Panc1 (cell line): ENCODE results near the gene KRTAP5-2. TPM values are rescaled to one million over a fixed set of nuclear protein-coding genes. Genes with fewer than 3 reads are reported as not detected.
"Not testable (repeated sequence)": the region's sequence is repeated elsewhere in the genome, so short reads cannot be mapped to it uniquely, and the experiment has no call there.

ENCODE experiments used
- ATAC-seq: fragments of 200-7000 bp; cut with Tn5 transposase; 2 replicates; pipeline ENCODE4 v1.9.1; 2020; ENCODE audit warnings: mild to moderate bottlenecking, moderate library complexity
- BruUV-seq: library from RNA; stranded (reverse); fragments of 400-500 nt; replicated peaks from 2 replicates; lab custom pipeline; 2021; lab: Mats Ljungman, UMichigan
- CTCF ChIA-PET: fragments of 300-600 bp; sonication (Branson Sonifier 250); formaldehyde crosslinking; loops from one replicate; lab custom pipeline; 2022; ENCODE audit warnings: antibody characterized with exemption; lab: Charles Lee
- POLR2A ChIA-PET: fragments of 300-600 bp; sonication (Branson Sonifier 250); formaldehyde crosslinking; loops from one replicate; lab custom pipeline; 2022; ENCODE audit warnings: antibody characterized with exemption; lab: Charles Lee
- DNase-seq: peaks from one replicate; pipeline ENCODE4 v3.0.0-alpha.2; 2010; ENCODE audit warnings: low read depth, low spot score
- H3K27ac ChIP-seq: 2 replicates; pipeline ENCODE4 v1.5.1; 2011; ENCODE audit warnings: mild to moderate bottlenecking, low read length, inconsistent platforms
- H3K27me3 ChIP-seq: fragments of 200-500 bp; sonication (Bioruptor generic); 2 replicates; pipeline ENCODE4 v1.6.0; 2014; ENCODE audit warnings: low read length, inconsistent platforms; ENCODE audit not compliant: control insufficient read depth, insufficient read depth
- H3K36me3 ChIP-seq: fragments of 200-500 bp; sonication (Bioruptor generic); 2 replicates; pipeline ENCODE4 v1.5.1; 2014; ENCODE audit warnings: inconsistent platforms, mild to moderate bottlenecking, low read length, moderate library complexity; ENCODE audit not compliant: control insufficient read depth, insufficient read depth
- H3K4me1 ChIP-seq: 2 replicates; pipeline ENCODE4 v1.5.1; 2011; ENCODE audit warnings: inconsistent platforms, mild to moderate bottlenecking, low read length, moderate library complexity; ENCODE audit not compliant: control insufficient read depth, insufficient read depth
- H3K4me3 ChIP-seq, 2 experiments: 2 replicates each; pipeline ENCODE4 v1.5.1; 2011 to 2012; ENCODE audit warnings: low read depth in 2 of 2, low read length in 2 of 2, mild to moderate bottlenecking in 2 of 2, inconsistent platforms in 1 of 2, moderate library complexity in 1 of 2
- H3K9me3 ChIP-seq: fragments of 200-500 bp; sonication (Bioruptor generic); 2 replicates; pipeline ENCODE4 v1.5.1; 2014; ENCODE audit warnings: low read depth, mild to moderate bottlenecking, inconsistent platforms, low read length, moderate library complexity; ENCODE audit not compliant: control insufficient read depth, insufficient read depth
- CTCF ChIP-seq: fragments of 450-650 bp; IDR thresholded peaks from 2 replicates; pipeline ENCODE4 v1.5.1; 2017; ENCODE audit warnings: mild to moderate bottlenecking
- POLR2AphosphoS5 ChIP-seq: IDR thresholded peaks from 2 replicates; pipeline ENCODE4 v1.6.1; 2012; ENCODE audit warnings: mild to moderate bottlenecking, low read depth, low read length, moderate library complexity
- REST ChIP-seq, 2 experiments: IDR thresholded peaks; 2 replicates each; pipeline ENCODE4 v1.6.1; 2011 to 2012; ENCODE audit warnings: low read depth in 2 of 2, control low read depth in 1 of 2, low read length in 1 of 2, mild to moderate bottlenecking in 1 of 2, moderate library complexity in 1 of 2; ENCODE audit not compliant: insufficient read depth in 1 of 2
- SIN3A ChIP-seq: IDR thresholded peaks from 2 replicates; pipeline ENCODE4 v1.6.1; 2012; ENCODE audit warnings: low read depth, mild to moderate bottlenecking, low read length, moderate library complexity, borderline replicate concordance; ENCODE audit not compliant: insufficient read depth
- TCF7L2 ChIP-seq: IDR thresholded peaks from 2 replicates; pipeline ENCODE4 v1.6.1; 2011; ENCODE audit warnings: mild to moderate bottlenecking, low read depth, low read length, inconsistent platforms
- in situ Hi-C: cut with HindIII; loops from 2 replicates; pipeline ENCODE4 v1.10.0; 2016; ENCODE audit warnings: low sequenced_read_pairs, low pct_unique_long_range_greater_than_20kb
- intact Hi-C: fragments of 100-400 bp; cut with micrococcal nuclease; formaldehyde crosslinking; loops from one replicate; pipeline ENCODE4 v1.10.0; 2022; ENCODE audit not compliant: unreplicated experiment
- total RNA-seq: library from RNA; stranded (reverse); gene quantifications from one replicate; pipeline ENCODE4 v1.2.1, GENCODE V29; 2021; ENCODE audit not compliant: unreplicated experiment

KRTAP5-2 gene
- total RNA-seq, 1 experiment from 2014 or later, result not detected

GRCh38 chr11:1604711-1605110, 6.6 kb upstream of the KRTAP5-2 start:
- DNase-seq (no peak), ATAC-seq (no peak)
- H3K36me3 ChIP-seq, result no peaks in the 10 kb centered on the region
- CTCF ChIA-PET, result no interaction called here
- intact Hi-C loops, result no loop called here
- no peak overlapping the region for H3K27ac ChIP-seq
- no peak overlapping the region for H3K4me3 ChIP-seq
- H3K9me3 ChIP-seq, result no peaks in the 10 kb centered on the region
- in situ Hi-C loops, result no loop called here
- no TSS peak for BruUV-seq
- H3K27me3 ChIP-seq, result peaks cover 20% of the 10 kb centered on the region
- TF ChIP-seq SIN3A (no peak), REST (IDR thresholded peaks at IDR 0.05; ENCODE audit: insufficient read depth in 1 of 2, low read depth in 2 of 2, low read length in 1 of 2) (no peak), TCF7L2 (no peak), CTCF (no peak), POLR2AphosphoS5 (no peak)
- POLR2A ChIA-PET, result no interaction called here
- no peaks in the 10 kb centered on the region for H3K4me1 ChIP-seq

- H3K4me1 ChIP-seq, result no peaks in the 10 kb centered on the region
- in situ Hi-C loops, result no loop called here
- no peaks in the 10 kb centered on the region for H3K36me3 ChIP-seq
- TF ChIP-seq POLR2AphosphoS5, result no peak
- H3K27me3 ChIP-seq, result peaks cover 25% of the 10 kb centered on the region
- intact Hi-C loops, result no loop called here
- POLR2A ChIA-PET, result no interaction called here
- CTCF ChIA-PET, result no interaction called here
- ATAC-seq (no peak), DNase-seq (no peak)
- H3K9me3 ChIP-seq, result no peaks in the 10 kb centered on the region
- BruUV-seq, result no TSS peak
- no peak overlapping the region for H3K27ac ChIP-seq
- no peak overlapping the region for H3K4me3 ChIP-seq
Observed at GRCh38 chr11:1604181-1604580, 6.1 kb upstream of the KRTAP5-2 start.

GRCh38 chr11:1603629-1604028, 5.5 kb upstream of the KRTAP5-2 start:
- ATAC-seq (no peak), DNase-seq (no peak)
- intact Hi-C loops, result no loop called here
- Histone ChIP-seq H3K36me3 (no peaks in the 10 kb centered on the region), H3K9me3 (no peaks in the 10 kb centered on the region), H3K4me3 (no peak overlapping the region), H3K4me1 (no peaks in the 10 kb centered on the region), H3K27ac (no peak overlapping the region), H3K27me3 (peaks cover 25% of the 10 kb centered on the region)
- in situ Hi-C loops, result no loop called here
- ChIA-PET POLR2A (no interaction called here), CTCF (no interaction called here)
- TF ChIP-seq TCF7L2, result no peak
- no peak for TF ChIP-seq REST (IDR thresholded peaks at IDR 0.05; ENCODE audit: insufficient read depth in 1 of 2, low read depth in 2 of 2, low read length in 1 of 2)
- no peak for TF ChIP-seq POLR2AphosphoS5
- TF ChIP-seq SIN3A, result no peak
- no peak for TF ChIP-seq CTCF
- no TSS peak for BruUV-seq

GRCh38 chr11:1601663-1602062, 3.6 kb upstream of the KRTAP5-2 start:
- CTCF ChIA-PET, H3K27ac ChIP-seq, H3K4me3 ChIP-seq, H3K9me3 ChIP-seq, H3K36me3 ChIP-seq, BruUV-seq, POLR2A ChIA-PET, in situ Hi-C loops, intact Hi-C loops, ATAC-seq, H3K4me1 ChIP-seq, DNase-seq: not testable (repeated sequence)
- peaks cover 25% of the 10 kb centered on the region for H3K27me3 ChIP-seq
